Measurements from ENCODE around the gene IL2RA.
"Not testable (repeated sequence)": the region's sequence is repeated elsewhere in the genome, so short reads cannot be mapped to it uniquely, and the experiment has no call there.

Gene IL2RA

GRCh38 chr10:6012121-6012905, 49.9 kb downstream of the IL2RA start:
- no peak for DNase-seq

GRCh38 chr10:6011558-6011957, 50.6 kb downstream of the IL2RA start:
- no peak for DNase-seq

GRCh38 chr10:6010569-6010968, 51.6 kb downstream of the IL2RA start:
- no peak for DNase-seq

GRCh38 chr10:6009961-6010360, 52.2 kb downstream of the IL2RA start:
- no peak for DNase-seq

GRCh38 chr10:6009150-6009549, 53.0 kb downstream of the IL2RA start:
- DNase-seq: no peak

- DNase-seq: no peak
Measured at GRCh38 chr10:6008497-6009142, 53.5 kb downstream of the IL2RA start.

GRCh38 chr10:6006991-6007390, 55.2 kb downstream of the IL2RA start:
- no peak for DNase-seq

GRCh38 chr10:6006546-6006945, 55.6 kb downstream of the IL2RA start:
- no peak for DNase-seq

- no peak for DNase-seq
Measured at GRCh38 chr10:6005856-6006395, 56.2 kb downstream of the IL2RA start.

- not testable (repeated sequence) for DNase-seq
Measured at GRCh38 chr10:6005161-6005804, 56.9 kb downstream of the IL2RA start.

GRCh38 chr10:6002809-6003510, 59.2 kb downstream of the IL2RA start:
- DNase-seq: no peak

GRCh38 chr10:5999440-6000165, 62.6 kb downstream of the IL2RA start:
- no peak for DNase-seq

- DNase-seq: no peak
Measured at GRCh38 chr10:5996696-5997095, 65.5 kb downstream of the IL2RA start.

GRCh38 chr10:5992398-5992797, 69.8 kb downstream of the IL2RA start:
- no peak for DNase-seq

- DNase-seq: no peak
Measured at GRCh38 chr10:5991708-5992107, 70.5 kb downstream of the IL2RA start.

GRCh38 chr10:5989756-5990155, 72.4 kb downstream of the IL2RA start:
- no peak for DNase-seq

- no peak for DNase-seq
Measured at GRCh38 chr10:5988336-5988920, 73.7 kb downstream of the IL2RA start.

GRCh38 chr10:5987747-5988146, 74.4 kb downstream of the IL2RA start:
- DNase-seq: no peak

GRCh38 chr10:5985029-5985428, 77.1 kb downstream of the IL2RA start:
- DNase-seq: no peak

- no peak for DNase-seq
Measured at GRCh38 chr10:5983774-5984173, 78.4 kb downstream of the IL2RA start.

GRCh38 chr10:5981529-5981928, 80.6 kb downstream of the IL2RA start:
- DNase-seq: no peak

GRCh38 chr10:5978230-5978489, 84.0 kb downstream of the IL2RA start:
- no peak for DNase-seq

Measured in C1 segment of cervical spinal cord (tissue), 14 donors.